Mesothelial cell of epicardium (in vitro differentiated cells): Measurements from ENCODE around the gene TMEM269. TPM values are rescaled to one million over a fixed set of nuclear protein-coding genes. Genes with fewer than 3 reads are reported as not detected.
"Not testable (repeated sequence)": the region's sequence is repeated elsewhere in the genome, so short reads cannot be mapped to it uniquely, and the experiment has no call there.

ENCODE experiments used
- DNase-seq, 2 experiments: peaks; one replicate each; pipeline ENCODE4 v3.0.0; 2021; ENCODE audit warnings: low spot score in 2 of 2; ENCODE audit not compliant: unreplicated experiment in 2 of 2
- H3K27ac Mint-ChIP-seq: 2 replicates; pipeline ENCODE4 v1.8.0; 2021; ENCODE audit warnings: mixed read lengths
- H3K27me3 Mint-ChIP-seq: 2 replicates; pipeline ENCODE4 v1.8.0; 2021; ENCODE audit warnings: low read depth, mixed read lengths
- H3K36me3 Mint-ChIP-seq: 2 replicates; pipeline ENCODE4 v1.8.0; 2021; ENCODE audit warnings: mixed read lengths
- H3K4me1 Mint-ChIP-seq: 2 replicates; pipeline ENCODE4 v1.8.0; 2021; ENCODE audit warnings: mixed read lengths
- H3K4me3 Mint-ChIP-seq: 2 replicates; pipeline ENCODE4 v1.8.0; 2021; ENCODE audit warnings: mild to moderate bottlenecking, moderate library complexity, mixed read lengths
- H3K9me3 Mint-ChIP-seq: 2 replicates; pipeline ENCODE4 v1.8.0; 2021; ENCODE audit warnings: mixed read lengths
- CTCF ChIP-seq: fragments of 200-600 bp; sonication (generic); IDR thresholded peaks from one replicate; pipeline ENCODE4 v1.5.0; 2021; ENCODE audit warnings: antibody characterized with exemption; ENCODE audit not compliant: unreplicated experiment
- total RNA-seq: library from RNA; stranded (reverse); gene quantifications from 3 replicates; pipeline ENCODE4 v1.2.1, GENCODE V29; 2021

The TMEM269 gene
- total RNA-seq, 1 donor from 2014 or later = 0.98 TPM

- H3K27ac Mint-ChIP-seq = no peak overlapping the region
- H3K4me3 Mint-ChIP-seq = no peak overlapping the region
- H3K9me3 Mint-ChIP-seq = peaks cover 14% of the 10 kb centered on the region
- no peak for TF ChIP-seq CTCF
- no peak for DNase-seq
- peaks cover 67% of the 10 kb centered on the region for H3K36me3 Mint-ChIP-seq
- no peaks in the 10 kb centered on the region for H3K27me3 Mint-ChIP-seq
- no peaks in the 10 kb centered on the region for H3K4me1 Mint-ChIP-seq
Observed at GRCh38 chr1:42750041-42750440, 34.8 kb upstream of the TMEM269 start.

GRCh38 chr1:42751511-42752070 is 33.2 kb upstream of the TMEM269 start:
- not testable (repeated sequence) for H3K27me3 Mint-ChIP-seq, H3K4me3 Mint-ChIP-seq, DNase-seq, H3K4me1 Mint-ChIP-seq, H3K27ac Mint-ChIP-seq
- Mint-ChIP-seq H3K36me3 (peaks cover 71% of the 10 kb centered on the region), H3K9me3 (peaks cover 14% of the 10 kb centered on the region)

- no peak overlapping the region for H3K27ac Mint-ChIP-seq
- H3K4me3 Mint-ChIP-seq = no peak overlapping the region
- no peak for TF ChIP-seq CTCF
- DNase-seq = no peak
- no peaks in the 10 kb centered on the region for H3K27me3 Mint-ChIP-seq
- peaks cover 14% of the 10 kb centered on the region for H3K9me3 Mint-ChIP-seq
- no peaks in the 10 kb centered on the region for H3K4me1 Mint-ChIP-seq
- peaks cover 68% of the 10 kb centered on the region for H3K36me3 Mint-ChIP-seq
Observed at GRCh38 chr1:42752284-42752683, 32.5 kb upstream of the TMEM269 start.

GRCh38 chr1:42753070-42753469 is 31.7 kb upstream of the TMEM269 start:
- no peak for TF ChIP-seq CTCF
- Mint-ChIP-seq H3K27me3 (no peaks in the 10 kb centered on the region), H3K4me3 (no peak overlapping the region), H3K27ac (no peak overlapping the region), H3K36me3 (peaks cover 66% of the 10 kb centered on the region), H3K4me1 (no peaks in the 10 kb centered on the region), H3K9me3 (peaks cover 14% of the 10 kb centered on the region)
- no peak for DNase-seq

- Mint-ChIP-seq H3K27me3 (no peaks in the 10 kb centered on the region), H3K36me3 (peaks cover 40% of the 10 kb centered on the region), H3K9me3 (peaks cover under 1% of the 10 kb centered on the region), H3K4me3 (no peak overlapping the region), H3K27ac (peak overlapping the region; percentile 57), H3K4me1 (no peaks in the 10 kb centered on the region)
- no peak for DNase-seq
- peak; percentile 60 for TF ChIP-seq CTCF
Observed at GRCh38 chr1:42756956-42757891, 27.6 kb upstream of the TMEM269 start.

GRCh38 chr1:42757892-42758275 is 26.9 kb upstream of the TMEM269 start:
- no peak for DNase-seq
- Mint-ChIP-seq H3K27ac (no peak overlapping the region), H3K4me1 (no peaks in the 10 kb centered on the region), H3K36me3 (peaks cover 33% of the 10 kb centered on the region), H3K27me3 (no peaks in the 10 kb centered on the region), H3K4me3 (no peak overlapping the region), H3K9me3 (no peaks in the 10 kb centered on the region)
- TF ChIP-seq CTCF = no peak
